Transverse colon (tissue), 3 donors: ENCODE results near the gene SYT1.

Source experiments
- CTCF ChIP-seq, 5 experiments: fragments of 200-600 bp in 3 of 5; fragments of 450-650 bp in 2 of 5; sonication (generic) in 3 of 5; IDR thresholded peaks; 1 replicate in 2 of 5; 2 replicates in 3 of 5; pipeline ENCODE4 v1.5.1; 2016 to 2017; ENCODE audit warnings: antibody characterized with exemption in 5 of 5, inconsistent platforms in 3 of 5, mild to moderate bottlenecking in 2 of 5, moderate library complexity in 1 of 5
- POLR2A ChIP-seq: fragments of 450-650 bp; IDR thresholded peaks from one replicate; pipeline ENCODE4 v1.6.1; 2016; ENCODE audit warnings: antibody characterized with exemption, mild to moderate bottlenecking, moderate library complexity

- TF ChIP-seq POLR2A (no peak), CTCF (IDR thresholded peaks at IDR 0.05) (no peak)
Measured at GRCh38 chr12:79168687-79169086, 304.1 kb downstream of the SYT1 start.
